Mesodermal cell (in vitro differentiated cells): ENCODE results near the gene CCDC187.

Source experiments
- H3K27ac ChIP-seq: 2 replicates; pipeline ENCODE4 v1.7.0; 2013; ENCODE audit warnings: mild to moderate bottlenecking, low read depth, low read length, moderate library complexity; ENCODE audit not compliant: severe bottlenecking
- H3K36me3 ChIP-seq: 2 replicates; pipeline ENCODE4 v1.7.1; 2013; ENCODE audit warnings: mild to moderate bottlenecking, low read length, moderate library complexity; ENCODE audit not compliant: control insufficient read depth, insufficient read depth
- H3K4me1 ChIP-seq: one replicate; pipeline ENCODE4 v1.7.1; 2013; ENCODE audit warnings: mild to moderate bottlenecking, low read length; ENCODE audit not compliant: insufficient read depth, control insufficient read depth, poor library complexity, severe bottlenecking
- H3K4me3 ChIP-seq: 2 replicates; pipeline ENCODE4 v1.7.0; 2013; ENCODE audit warnings: low read length, control low read depth, mild to moderate bottlenecking; ENCODE audit not compliant: insufficient read depth, poor library complexity, severe bottlenecking; ENCODE audit errors: extremely low read depth
- H3K9me3 ChIP-seq: 2 replicates; pipeline ENCODE4 v1.7.1; 2013; ENCODE audit warnings: mild to moderate bottlenecking, low read length, moderate library complexity; ENCODE audit not compliant: control insufficient read depth
- WGBS, 2 experiments: methylation state at CpG; one replicate each; pipeline ENCODE4 v1.1.5; 2013; ENCODE audit warnings: missing lambda C conversion rate in 2 of 2; ENCODE audit not compliant: insufficient coverage in 2 of 2; 5-methylcytosine and 5-hydroxymethylcytosine counted together

Gene CCDC187

GRCh38 chr9:136255896-136256890 lies 47.7 kb downstream of the CCDC187 start:
- no peak overlapping the region for H3K27ac ChIP-seq
- no peaks in the 10 kb centered on the region for H3K9me3 ChIP-seq
- H3K4me1 ChIP-seq = peaks cover 3% of the 10 kb centered on the region
- H3K36me3 ChIP-seq = no peaks in the 10 kb centered on the region
- WGBS, 2 experiments = 81 to 86% methylated on average over 25 to 26 of the region's 28 CpGs
- no peak overlapping the region for H3K4me3 ChIP-seq

DNA sequence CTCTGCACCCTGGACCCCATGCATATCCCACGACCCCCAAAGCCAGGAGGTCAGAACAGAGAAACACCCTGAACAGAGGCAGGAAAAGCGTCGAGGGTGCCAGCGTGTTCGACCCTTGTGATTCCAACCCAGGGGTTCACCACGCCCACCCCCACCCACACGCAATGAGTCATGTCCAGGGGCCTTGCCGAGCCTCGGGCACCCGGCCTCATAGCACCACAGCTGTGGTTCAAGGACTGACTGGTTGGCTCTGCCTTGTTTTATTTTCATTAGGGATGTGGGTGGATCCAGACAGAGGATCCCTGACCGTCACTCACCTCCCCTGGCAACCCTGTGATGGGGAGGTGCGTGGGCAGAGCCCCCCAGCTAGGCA lies 48.7 kb downstream of the CCDC187 start:
- H3K9me3 ChIP-seq = no peaks in the 10 kb centered on the region
- H3K27ac ChIP-seq = no peak overlapping the region
- 80 to 100% methylated on average over 3 to 8 of the region's 12 CpGs for WGBS, 2 experiments
- peaks cover 3% of the 10 kb centered on the region for H3K4me1 ChIP-seq
- no peaks in the 10 kb centered on the region for H3K36me3 ChIP-seq
- H3K4me3 ChIP-seq = no peak overlapping the region

GRCh38 chr9:136254381-136255165 lies 49.3 kb downstream of the CCDC187 start:
- H3K27ac ChIP-seq = no peak overlapping the region
- WGBS, 2 experiments = 75 to 82% methylated on average over 19 to 23 of the region's 25 CpGs

DNA sequence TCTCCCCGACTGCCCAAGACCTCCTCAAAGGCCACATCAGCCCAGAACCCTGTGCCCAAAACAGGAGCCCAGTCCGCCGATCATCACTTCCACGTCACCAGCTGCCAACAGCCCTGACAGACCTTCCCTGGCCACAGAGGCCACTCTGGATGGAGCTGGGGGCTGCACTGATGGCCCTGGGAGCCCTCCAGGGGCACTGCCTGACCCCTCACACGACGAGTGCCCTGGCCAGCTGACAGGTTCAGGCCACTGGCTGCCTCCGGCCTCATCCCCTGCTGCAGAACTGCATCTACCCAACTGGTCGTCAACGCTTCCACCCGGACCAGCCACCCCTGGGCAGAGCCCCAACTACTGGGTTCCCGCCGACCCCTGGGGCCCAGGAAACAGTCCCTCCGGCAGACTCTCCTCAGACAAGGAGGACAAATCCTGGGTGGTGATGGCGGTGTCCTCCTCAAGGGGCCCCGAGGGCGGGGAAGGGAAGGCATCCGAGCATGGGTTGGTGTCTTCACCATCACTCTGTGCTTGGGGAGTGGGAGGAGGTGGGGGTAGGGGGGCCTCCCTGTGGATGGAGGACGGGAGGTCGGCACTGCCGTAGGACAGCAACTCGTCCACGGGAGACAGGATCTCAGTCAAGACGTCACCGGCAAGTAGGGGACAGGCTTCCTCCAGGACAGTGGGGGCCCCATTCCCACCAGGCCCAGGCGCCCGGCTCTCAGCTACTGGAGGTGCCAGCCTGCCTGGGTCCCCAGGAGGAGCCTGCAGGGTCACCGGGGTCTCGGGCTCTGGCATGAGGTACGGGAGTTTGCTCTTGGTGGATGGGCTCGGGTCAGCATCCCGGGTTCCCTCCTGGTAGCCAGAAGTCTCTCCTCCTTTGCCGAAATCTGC lies 50.4 kb downstream of the CCDC187 start:
- WGBS, 2 experiments = 94 to 95% methylated on average over 24 to 29 of the region's 32 CpGs
- Histone ChIP-seq H3K4me1 (no peaks in the 10 kb centered on the region), H3K27ac (no peak overlapping the region), H3K36me3 (no peaks in the 10 kb centered on the region), H3K9me3 (no peaks in the 10 kb centered on the region), H3K4me3 (no peak overlapping the region)

More at GRCh38 chr9:136254381-136255165, 49.3 kb downstream of the CCDC187 start:
- H3K9me3 ChIP-seq = no peaks in the 10 kb centered on the region
- H3K4me3 ChIP-seq = no peak overlapping the region
- H3K4me1 ChIP-seq = peaks cover under 1% of the 10 kb centered on the region
- no peaks in the 10 kb centered on the region for H3K36me3 ChIP-seq

- no peak overlapping the region for H3K27ac ChIP-seq
- H3K36me3 ChIP-seq = no peaks in the 10 kb centered on the region
- WGBS, 2 experiments = 89 to 92% methylated on average over 8 to 9 of the region's 10 CpGs
- no peaks in the 10 kb centered on the region for H3K9me3 ChIP-seq
- H3K4me3 ChIP-seq = no peak overlapping the region
- H3K4me1 ChIP-seq = no peaks in the 10 kb centered on the region
Measured at GRCh38 chr9:136252846-136253245, 51.0 kb downstream of the CCDC187 start.

- H3K4me1 ChIP-seq = no peaks in the 10 kb centered on the region
Measured at GRCh38 chr9:136252281-136252680, 51.6 kb downstream of the CCDC187 start.

GRCh38 chr9:136251264-136252115 lies 52.4 kb downstream of the CCDC187 start:
- H3K4me3 ChIP-seq = no peak overlapping the region
- H3K27ac ChIP-seq = no peak overlapping the region
- H3K9me3 ChIP-seq = no peaks in the 10 kb centered on the region
- 93 to 94% methylated on average over 25 to 26 of the region's 50 CpGs for WGBS, 2 experiments
- H3K36me3 ChIP-seq = no peaks in the 10 kb centered on the region
- H3K4me1 ChIP-seq = no peaks in the 10 kb centered on the region

More at GRCh38 chr9:136252281-136252680, 51.6 kb downstream of the CCDC187 start:
- H3K4me3 ChIP-seq = no peak overlapping the region
- no peaks in the 10 kb centered on the region for H3K9me3 ChIP-seq
- H3K27ac ChIP-seq = no peak overlapping the region
- WGBS, 2 experiments = 94 to 95% methylated on average over 21 to 27 of the region's 29 CpGs
- no peaks in the 10 kb centered on the region for H3K36me3 ChIP-seq

- H3K27ac ChIP-seq = no peak overlapping the region
- H3K4me1 ChIP-seq = no peaks in the 10 kb centered on the region
- H3K9me3 ChIP-seq = no peaks in the 10 kb centered on the region
- no peak overlapping the region for H3K4me3 ChIP-seq
- WGBS, 2 experiments = 73 to 77% methylated on average over 10 of the region's 10 CpGs
- H3K36me3 ChIP-seq = no peaks in the 10 kb centered on the region
Measured at GRCh38 chr9:136250676-136251075, 53.2 kb downstream of the CCDC187 start.

DNA sequence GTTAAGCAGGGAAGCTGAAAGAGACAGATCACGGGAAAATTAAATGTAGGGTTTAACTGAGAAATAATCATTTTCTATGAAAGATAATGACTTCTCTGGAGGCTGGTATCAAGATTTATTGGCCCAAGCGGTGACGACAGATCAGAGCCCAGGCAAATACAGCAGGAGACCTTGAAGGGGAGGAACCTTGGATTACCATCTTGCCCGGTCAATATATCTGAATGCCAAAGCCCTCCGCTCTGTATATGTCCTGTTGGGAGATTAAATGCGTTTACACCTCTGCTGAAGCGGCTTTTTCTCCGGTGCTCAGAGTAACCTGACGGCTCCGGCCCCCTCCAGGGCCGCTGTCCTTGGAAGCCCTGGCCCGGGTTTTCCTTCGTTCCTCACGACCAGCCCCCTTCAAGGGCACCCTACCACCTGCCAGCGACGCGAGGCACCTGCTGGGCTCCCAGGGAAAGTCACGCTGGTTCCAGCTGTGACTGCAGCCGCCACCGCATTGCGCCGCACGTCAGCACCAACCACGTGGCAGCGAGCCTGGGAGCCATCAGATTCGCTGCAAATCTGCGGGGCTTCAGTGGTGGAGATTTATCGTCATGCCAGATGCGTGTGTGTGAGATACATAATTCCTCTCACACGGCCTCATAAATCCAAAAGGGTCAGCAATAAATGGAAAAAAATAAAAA lies 53.9 kb downstream of the CCDC187 start:
- Histone ChIP-seq H3K9me3 (no peaks in the 10 kb centered on the region), H3K36me3 (no peaks in the 10 kb centered on the region), H3K4me1 (no peaks in the 10 kb centered on the region), H3K4me3 (no peak overlapping the region), H3K27ac (no peak overlapping the region)
- 92 to 93% methylated on average over 24 to 29 of the region's 30 CpGs for WGBS, 2 experiments
